AG09319 (cell line): ENCODE measurements around the gene RFC2.

Source experiments
- DNase-seq: peaks from one replicate; pipeline ENCODE4 v3.0.0-alpha.2; 2010; ENCODE audit warnings: low read depth; ENCODE audit errors: extremely low read depth
- CTCF ChIP-seq: IDR thresholded peaks from 2 replicates; pipeline ENCODE4 v1.5.1; 2011; ENCODE audit warnings: low read depth, mild to moderate bottlenecking, inconsistent platforms, low read length, moderate library complexity

RFC2 gene

GRCh38 chr7:74183142-74183541 is 71.1 kb downstream of the RFC2 start:
- TF ChIP-seq CTCF: no peak
- no peak for DNase-seq

GRCh38 chr7:74182453-74183090 is 71.6 kb downstream of the RFC2 start:
- DNase-seq: no peak
- TF ChIP-seq CTCF: no peak

GRCh38 chr7:74181821-74182220 is 72.4 kb downstream of the RFC2 start:
- no peak for TF ChIP-seq CTCF
- no peak for DNase-seq
